Uterus (tissue), 4 donors: ENCODE measurements around the gene CPNE4. TPM values are rescaled to one million over a fixed set of nuclear protein-coding genes. Genes with fewer than 3 reads are reported as not detected.
"Not testable (repeated sequence)": the region's sequence is repeated elsewhere in the genome, so short reads cannot be mapped to it uniquely, and the experiment has no call there.

Experiments
- DNase-seq, 2 donors: peaks; one replicate each; pipeline ENCODE4 v3.0.0-alpha.2; 2019 to 2020
- H3K27ac ChIP-seq, 2 donors: fragments of 200-600 bp; sonication (generic); 1 replicate in 1 of 2; 2 replicates in 1 of 2; pipeline ENCODE4 v1.5.1; 2016 to 2018
- H3K27me3 ChIP-seq, 2 donors: fragments of 200-600 bp; sonication (generic); one replicate each; pipeline ENCODE4 v1.5.1; 2018 to 2019; ENCODE audit warnings: control low read depth in 1 of 2
- H3K36me3 ChIP-seq, 2 donors: fragments of 200-600 bp; sonication (generic); one replicate each; pipeline ENCODE4 v1.5.1; 2019; ENCODE audit warnings: control low read depth in 1 of 2
- H3K4me1 ChIP-seq, 2 donors: fragments of 200-600 bp; sonication (generic); one replicate each; pipeline ENCODE4 v1.5.1; 2018 to 2019; ENCODE audit warnings: control low read depth in 1 of 2
- H3K4me3 ChIP-seq, 2 donors: fragments of 200-600 bp; sonication (generic); 1 replicate in 1 of 2; 2 replicates in 1 of 2; pipeline ENCODE4 v1.5.1; 2018 to 2019; ENCODE audit warnings: mild to moderate bottlenecking in 1 of 2
- H3K9me3 ChIP-seq, 2 donors: fragments of 200-600 bp; sonication (generic); one replicate each; pipeline ENCODE4 v1.5.1; 2019; ENCODE audit warnings: control low read depth in 1 of 2
- POLR2A ChIP-seq, 2 donors: fragments of 450-650 bp; IDR thresholded peaks; one replicate each; pipeline ENCODE4 v1.6.1; 2016; ENCODE audit warnings: antibody characterized with exemption in 2 of 2, mild to moderate bottlenecking in 1 of 2, moderate library complexity in 1 of 2
- intact Hi-C: fragments of 100-400 bp; cut with DNase I; formaldehyde crosslinking; loops from one replicate; pipeline ENCODE4 v1.15.1; 2023; ENCODE audit warnings: low total_unique reads
- total RNA-seq, 4 donors: library from RNA; depleted of rRNA in 3 of 4; stranded (reverse); fragments of >200 nt in 3 of 4; gene quantifications; one replicate each; pipeline versions ENCODE4 v1.1.0 to v1.2.4, GENCODE V29; 2014 to 2023
- TF ChIP-seq, protein P1 (sequence below), 4 experiments: fragments of 200-600 bp in 2 of 4; fragments of 450-650 bp in 2 of 4; sonication (generic) in 2 of 4; IDR thresholded peaks; one replicate each; pipeline ENCODE4 v1.5.1; 2016 to 2019; ENCODE audit warnings: antibody characterized with exemption in 4 of 4, mild to moderate bottlenecking in 2 of 4, moderate library complexity in 1 of 4
- donor health status: DM: yes; HTN: yes; CAD: no.

The CPNE4 gene
- total RNA-seq, 4 donors from 2014 or later = 0.35 TPM; not detected in 3

DNA sequence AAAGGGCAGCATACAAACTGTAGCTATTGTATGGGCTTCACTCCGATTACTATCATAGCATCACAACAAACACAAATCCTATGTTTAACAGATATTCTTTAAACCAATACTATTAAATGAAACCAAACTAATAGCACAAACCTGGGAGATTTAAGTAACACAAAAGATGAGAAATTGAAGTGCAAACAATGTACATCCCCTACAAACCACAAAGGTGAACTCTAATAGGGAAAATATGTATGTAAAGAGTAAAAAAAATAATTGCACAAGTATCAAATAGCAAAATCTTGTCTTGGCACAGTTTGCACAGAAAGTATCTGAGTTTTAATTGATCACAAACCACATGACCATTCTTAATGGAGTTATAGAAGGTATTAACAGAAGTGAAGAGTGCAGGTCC lies 138.5 kb downstream of the CPNE4 start:
- Histone ChIP-seq H3K9me3 (peaks cover 0 to 9% of the 10 kb centered on the region in 2 donors), H3K27me3 (no peaks in the 10 kb centered on the region), H3K4me1 (no peaks in the 10 kb centered on the region), H3K4me3 (no peak overlapping the region), H3K36me3 (no peaks in the 10 kb centered on the region), H3K27ac (no peak overlapping the region)
- no peak for DNase-seq
- no peak for TF ChIP-seq POLR2A (IDR thresholded peaks at IDR 0.05)
- TF ChIP-seq, protein P1, sequence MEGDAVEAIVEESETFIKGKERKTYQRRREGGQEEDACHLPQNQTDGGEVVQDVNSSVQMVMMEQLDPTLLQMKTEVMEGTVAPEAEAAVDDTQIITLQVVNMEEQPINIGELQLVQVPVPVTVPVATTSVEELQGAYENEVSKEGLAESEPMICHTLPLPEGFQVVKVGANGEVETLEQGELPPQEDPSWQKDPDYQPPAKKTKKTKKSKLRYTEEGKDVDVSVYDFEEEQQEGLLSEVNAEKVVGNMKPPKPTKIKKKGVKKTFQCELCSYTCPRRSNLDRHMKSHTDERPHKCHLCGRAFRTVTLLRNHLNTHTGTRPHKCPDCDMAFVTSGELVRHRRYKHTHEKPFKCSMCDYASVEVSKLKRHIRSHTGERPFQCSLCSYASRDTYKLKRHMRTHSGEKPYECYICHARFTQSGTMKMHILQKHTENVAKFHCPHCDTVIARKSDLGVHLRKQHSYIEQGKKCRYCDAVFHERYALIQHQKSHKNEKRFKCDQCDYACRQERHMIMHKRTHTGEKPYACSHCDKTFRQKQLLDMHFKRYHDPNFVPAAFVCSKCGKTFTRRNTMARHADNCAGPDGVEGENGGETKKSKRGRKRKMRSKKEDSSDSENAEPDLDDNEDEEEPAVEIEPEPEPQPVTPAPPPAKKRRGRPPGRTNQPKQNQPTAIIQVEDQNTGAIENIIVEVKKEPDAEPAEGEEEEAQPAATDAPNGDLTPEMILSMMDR (IDR thresholded peaks at IDR 0.05) = no peak
- intact Hi-C loops = no loop called here

DNA sequence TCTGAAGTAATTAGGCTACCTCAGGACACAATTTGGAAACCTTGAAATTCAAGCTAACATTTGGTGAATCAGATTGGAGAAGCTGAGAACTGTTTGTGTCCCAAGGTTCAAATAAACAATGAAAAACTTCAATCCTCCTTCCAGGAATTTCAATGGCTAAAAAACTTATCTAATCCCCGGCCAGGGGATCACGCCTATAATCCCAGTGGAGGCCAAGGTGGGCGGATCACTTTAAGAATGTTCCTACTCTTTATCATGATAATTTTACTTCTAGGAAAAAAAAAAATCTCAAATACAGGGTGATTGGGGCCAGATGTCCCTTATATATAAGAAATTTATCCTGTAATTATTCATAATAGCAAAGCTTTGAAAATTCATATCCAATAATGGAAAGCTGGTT lies 139.0 kb downstream of the CPNE4 start:
- intact Hi-C loops = no loop called here
- Histone ChIP-seq H3K27me3 (no peaks in the 10 kb centered on the region), H3K27ac (no peak overlapping the region), H3K36me3 (no peaks in the 10 kb centered on the region), H3K4me1 (no peaks in the 10 kb centered on the region), H3K9me3 (peaks cover 0 to 9% of the 10 kb centered on the region in 2 donors), H3K4me3 (no peak overlapping the region)
- TF ChIP-seq, protein P1 (IDR thresholded peaks at IDR 0.05) = no peak
- TF ChIP-seq POLR2A (IDR thresholded peaks at IDR 0.05) = no peak
- no peak for DNase-seq

DNA sequence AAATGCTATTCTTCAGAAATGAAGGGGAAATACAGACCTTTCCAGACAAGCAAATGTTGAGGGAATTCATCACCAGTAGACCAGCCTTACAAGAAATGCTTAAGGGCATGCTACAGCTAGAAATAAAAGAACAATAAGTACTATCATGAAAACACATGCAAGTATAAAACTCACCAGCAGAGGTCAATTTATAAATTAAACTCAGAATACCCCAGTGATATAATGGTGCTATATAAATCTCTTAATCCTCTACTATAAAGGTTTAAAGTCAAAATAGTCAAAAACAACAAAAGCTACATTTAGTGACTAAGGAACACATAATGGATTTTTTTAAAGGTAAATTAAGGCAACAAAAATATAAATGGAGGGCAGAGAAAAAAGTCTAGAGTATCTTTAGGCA lies 142.5 kb downstream of the CPNE4 start:
- DNase-seq = no peak
- H3K4me1 ChIP-seq = no peaks in the 10 kb centered on the region
- H3K4me3 ChIP-seq = no peak overlapping the region
- no peaks in the 10 kb centered on the region for H3K27me3 ChIP-seq
- peaks cover 0 to 9% of the 10 kb centered on the region in 2 donors for H3K9me3 ChIP-seq
- TF ChIP-seq, protein P1 (IDR thresholded peaks at IDR 0.05) = no peak
- H3K27ac ChIP-seq = no peak overlapping the region
- H3K36me3 ChIP-seq = no peaks in the 10 kb centered on the region
- intact Hi-C loops = no loop called here

DNA sequence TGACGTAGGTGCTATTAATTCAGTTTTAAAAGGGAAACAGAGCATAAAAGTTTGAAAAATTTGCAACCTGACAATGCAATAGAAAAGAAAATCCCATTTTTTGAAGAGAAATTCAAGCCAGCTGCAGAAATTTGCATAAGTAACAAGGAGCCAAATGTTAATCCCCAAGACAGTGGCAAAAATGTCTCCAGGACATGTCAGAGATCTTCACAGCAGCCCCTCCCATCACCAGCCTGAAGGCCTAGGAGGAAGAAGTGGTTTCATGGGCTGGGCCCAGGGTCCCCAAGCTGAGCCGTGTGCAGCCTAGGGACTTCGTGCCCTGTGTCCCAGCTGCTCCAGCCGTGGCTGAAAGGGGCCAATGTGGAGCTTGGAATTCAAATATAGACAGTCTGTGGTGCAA lies 148.9 kb downstream of the CPNE4 start:
- H3K27ac ChIP-seq, intact Hi-C loops, H3K4me3 ChIP-seq, H3K36me3 ChIP-seq, H3K4me1 ChIP-seq, H3K9me3 ChIP-seq, H3K27me3 ChIP-seq, DNase-seq: not testable (repeated sequence)

DNA sequence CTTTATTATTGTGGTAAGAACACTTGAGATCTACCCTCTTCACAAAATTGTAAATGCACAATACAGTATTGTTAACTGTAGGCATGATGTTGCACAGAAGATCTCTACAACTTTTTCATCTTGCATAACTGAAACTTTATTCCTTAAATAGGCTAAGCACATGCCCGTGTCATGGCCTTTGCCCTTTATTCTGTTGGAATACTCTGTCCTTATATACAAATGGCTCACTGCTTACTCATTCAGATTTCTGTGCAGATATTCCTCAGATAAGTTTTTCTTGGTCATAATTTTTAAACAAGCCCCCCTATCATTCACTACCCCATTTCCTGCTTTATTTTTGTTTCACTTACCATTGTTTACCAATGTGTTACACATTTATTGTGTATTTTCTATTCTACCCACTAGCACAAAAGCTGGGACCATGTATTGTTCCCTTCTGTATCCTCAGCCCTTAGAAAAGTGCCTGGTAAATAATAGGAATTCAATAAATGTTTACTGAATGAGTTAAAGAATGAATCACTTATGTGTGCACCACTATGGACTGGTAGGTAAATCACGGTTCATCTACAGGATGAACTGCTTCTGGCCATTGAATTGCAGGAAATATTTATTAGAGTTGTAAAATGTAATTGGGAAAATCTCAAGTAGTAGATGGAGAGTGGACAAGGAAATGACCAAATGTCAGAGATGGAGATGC lies 151.0 kb downstream of the CPNE4 start:
- intact Hi-C loops = no loop called here
- Histone ChIP-seq H3K4me1 (no peaks in the 10 kb centered on the region), H3K27me3 (no peaks in the 10 kb centered on the region), H3K27ac (no peak overlapping the region), H3K4me3 (no peak overlapping the region), H3K9me3 (no peaks in the 10 kb centered on the region), H3K36me3 (no peaks in the 10 kb centered on the region)
- no peak for TF ChIP-seq POLR2A (IDR thresholded peaks at IDR 0.05)
- TF ChIP-seq, protein P1 (IDR thresholded peaks at IDR 0.05) = no peak
- DNase-seq = no peak

DNA sequence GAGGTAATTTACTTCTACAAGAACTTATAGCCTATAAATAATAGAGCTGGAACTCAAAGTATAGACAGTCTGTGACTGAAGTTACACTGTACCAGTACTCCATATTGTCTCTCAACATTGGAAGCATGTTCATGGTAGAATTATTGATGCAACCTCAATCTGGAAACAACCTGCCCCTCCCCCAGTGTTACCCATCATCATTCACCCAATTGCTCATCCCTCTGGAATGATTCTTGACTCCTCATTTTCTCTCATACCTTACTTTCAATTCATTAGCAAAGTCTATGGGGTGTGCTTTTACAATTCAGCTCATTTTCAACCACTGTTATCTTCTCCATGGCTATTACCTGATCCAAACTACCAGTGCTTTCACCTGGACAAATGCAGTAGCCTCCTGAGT lies 151.7 kb downstream of the CPNE4 start:
- Histone ChIP-seq H3K27me3 (no peaks in the 10 kb centered on the region), H3K36me3 (no peaks in the 10 kb centered on the region), H3K27ac (no peak overlapping the region), H3K4me3 (no peak overlapping the region), H3K4me1 (no peaks in the 10 kb centered on the region), H3K9me3 (no peaks in the 10 kb centered on the region)
- intact Hi-C loops = no loop called here
- no peak for DNase-seq
- TF ChIP-seq POLR2A (IDR thresholded peaks at IDR 0.05) = no peak
- TF ChIP-seq, protein P1 (IDR thresholded peaks at IDR 0.05) = no peak
